HG02884 (cell line): Measurements from ENCODE around the gene GNGT1.
A peak's percentile ranks its signal among the peaks of the same experiment; 100 is the strongest.

Experiments used
- ATAC-seq: cut with Tn5 transposase; IDR thresholded peaks from one replicate; pipeline ENCODE4 v1.9.1; 2021; ENCODE audit warnings: mild to moderate bottlenecking, moderate library complexity; ENCODE audit not compliant: unreplicated experiment

The GNGT1 gene

DNA sequence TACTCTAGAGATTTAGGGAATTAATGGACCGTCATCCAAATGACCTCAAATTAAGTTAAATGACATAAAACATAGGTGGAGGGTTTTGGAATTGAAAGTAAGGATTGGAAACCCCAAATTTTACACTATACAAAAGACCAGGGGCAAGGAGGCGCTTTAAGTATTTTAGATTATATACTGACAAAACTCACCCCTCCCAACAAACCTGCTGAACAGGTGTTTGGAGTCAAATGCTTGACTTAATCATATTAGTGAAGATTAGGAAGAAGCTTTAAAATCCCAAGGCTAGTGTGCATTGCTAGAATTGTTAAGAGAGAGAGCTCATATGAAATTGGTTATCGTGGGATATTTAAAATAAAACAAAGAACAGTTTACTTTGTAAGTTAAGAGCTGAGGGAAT lies at the start of gene GNGT1:
GNGT1 (plus strand) TSS at position 301 of the 400 bp plus-strand sequence. CDS start 180 bp downstream, outside the sequence.
- no peak for ATAC-seq

DNA sequence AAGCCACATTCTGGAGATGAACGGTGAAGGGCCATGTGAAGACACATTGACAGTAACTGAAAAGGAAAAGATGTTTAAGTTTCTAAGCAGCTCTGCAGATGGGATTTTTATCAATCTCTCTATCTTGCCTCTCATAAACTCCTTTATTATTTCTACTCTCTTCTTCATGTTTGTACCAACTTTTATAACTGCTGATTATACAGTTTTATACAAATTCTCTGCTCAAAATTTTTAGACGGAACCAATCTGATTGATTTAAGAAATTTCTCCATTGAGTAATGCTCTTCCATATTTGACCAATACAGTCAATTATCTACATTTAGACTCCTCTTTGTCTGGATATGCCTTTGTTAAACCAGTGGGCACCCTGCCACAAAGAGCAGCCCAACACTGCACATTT lies 47.5 kb upstream of the GNGT1 start:
- ATAC-seq = no peak

DNA sequence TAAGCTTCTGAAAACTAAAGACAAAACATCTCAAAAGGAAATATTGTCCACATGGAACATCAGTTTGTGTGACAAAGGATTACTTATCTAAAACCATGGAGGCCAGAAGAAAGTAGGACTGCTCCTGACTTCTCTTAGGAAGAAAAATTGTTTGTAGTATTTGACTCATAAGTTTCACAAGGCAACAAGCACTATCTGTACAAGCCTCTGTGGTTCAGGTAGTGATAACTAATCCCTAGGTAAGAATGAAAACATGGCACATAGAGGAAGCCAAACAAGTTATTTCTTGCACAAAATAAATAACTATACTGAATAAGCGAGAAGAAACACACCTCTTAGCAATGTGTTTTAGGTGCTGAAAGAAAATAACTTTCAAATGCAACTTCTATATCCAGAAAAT lies 46.1 kb upstream of the GNGT1 start:
- ATAC-seq = no peak

DNA sequence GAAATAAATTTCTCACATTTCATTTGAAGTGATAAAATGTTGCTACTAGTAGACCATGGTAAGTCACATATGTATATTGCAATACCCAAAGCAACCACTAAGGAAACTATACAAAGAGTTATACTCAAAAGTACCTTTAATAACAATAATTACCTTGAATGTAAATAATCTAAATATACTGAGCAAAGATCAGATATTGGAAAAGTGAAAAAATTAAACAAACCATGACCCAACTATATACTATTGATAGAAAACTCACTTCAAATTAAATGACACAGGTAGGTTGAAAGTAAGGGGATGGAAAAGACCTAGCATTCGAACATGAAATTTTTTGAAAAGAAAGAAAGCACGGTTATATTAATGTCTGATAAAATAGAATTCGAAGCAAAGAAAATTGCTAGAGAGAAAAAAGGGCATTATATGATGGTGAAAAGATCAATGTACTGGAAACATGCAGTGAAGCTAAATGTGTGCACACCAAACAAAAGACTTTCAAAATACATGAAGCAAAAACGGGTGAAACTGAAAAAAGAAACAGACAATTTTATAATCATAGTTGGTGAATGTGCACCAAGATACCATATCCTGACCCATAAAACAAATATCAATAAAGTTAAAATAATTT lies 44.9 kb upstream of the GNGT1 start:
- ATAC-seq = no peak

DNA sequence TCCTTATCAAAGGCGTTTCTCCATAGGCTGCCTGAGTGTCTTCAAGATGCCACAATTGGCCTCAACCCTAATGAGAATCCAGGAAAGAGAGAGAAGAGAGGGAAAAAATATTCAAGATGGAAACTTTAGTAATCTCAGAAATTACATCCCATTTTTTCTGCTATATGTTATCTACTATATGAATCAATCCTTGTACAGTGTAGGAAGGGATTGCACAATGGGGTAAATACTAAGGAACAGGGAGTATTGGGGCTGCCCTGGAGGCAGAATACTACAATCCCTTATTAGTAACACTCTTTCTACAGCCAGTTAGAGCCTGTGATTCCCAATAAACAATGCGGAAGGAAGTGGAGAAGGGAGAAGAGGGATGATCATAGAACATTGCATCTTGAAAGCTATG lies 43.7 kb upstream of the GNGT1 start:
- ATAC-seq = no peak

DNA sequence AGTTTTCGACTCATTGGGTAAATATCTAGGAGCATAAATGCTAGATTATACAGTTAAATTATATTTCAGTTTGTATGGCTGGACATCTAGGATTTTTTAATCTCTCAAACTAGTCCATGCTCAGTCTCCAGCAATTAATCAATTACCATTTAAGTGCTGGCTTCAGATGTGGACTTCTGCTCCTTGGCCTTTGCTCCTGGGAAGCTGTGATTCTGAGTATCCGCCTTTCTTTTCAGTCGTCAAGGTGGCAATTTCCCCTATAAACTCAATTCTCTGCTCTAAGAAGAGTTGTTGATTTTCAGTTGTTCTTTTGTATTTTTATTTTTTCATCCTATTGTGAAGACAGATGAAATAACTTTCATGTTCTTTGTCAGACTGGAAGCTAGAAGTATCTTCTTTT lies 39.5 kb upstream of the GNGT1 start:
- no peak for ATAC-seq

DNA sequence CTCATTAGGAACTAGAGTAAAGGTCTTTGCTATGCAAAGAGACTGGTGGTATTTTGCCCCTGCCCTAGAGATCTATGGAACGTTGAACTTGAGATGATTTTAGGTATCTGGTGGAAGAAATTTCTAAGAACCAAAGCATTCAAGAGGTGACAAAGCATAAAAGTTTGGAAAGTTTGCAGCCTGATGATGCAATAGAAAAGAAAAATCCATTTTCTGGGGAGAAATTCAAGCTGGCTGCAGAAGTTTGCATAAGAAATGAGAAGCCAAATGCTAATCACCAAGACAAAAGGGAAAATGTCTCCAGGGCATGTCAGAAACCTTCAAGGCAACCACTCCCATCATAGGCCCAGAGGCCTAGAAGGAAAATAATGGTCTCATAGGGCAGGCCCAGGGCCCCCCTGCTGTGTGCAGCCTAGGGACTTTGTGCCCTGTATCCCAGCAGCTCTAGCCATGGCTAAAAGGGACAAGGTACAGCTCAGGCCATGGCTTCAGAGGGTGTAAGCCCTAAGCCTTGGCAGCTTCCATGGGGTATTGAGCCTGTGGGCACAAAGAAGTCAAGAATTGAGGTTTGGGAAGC lies 32.3 kb upstream of the GNGT1 start:
- ATAC-seq = no peak

DNA sequence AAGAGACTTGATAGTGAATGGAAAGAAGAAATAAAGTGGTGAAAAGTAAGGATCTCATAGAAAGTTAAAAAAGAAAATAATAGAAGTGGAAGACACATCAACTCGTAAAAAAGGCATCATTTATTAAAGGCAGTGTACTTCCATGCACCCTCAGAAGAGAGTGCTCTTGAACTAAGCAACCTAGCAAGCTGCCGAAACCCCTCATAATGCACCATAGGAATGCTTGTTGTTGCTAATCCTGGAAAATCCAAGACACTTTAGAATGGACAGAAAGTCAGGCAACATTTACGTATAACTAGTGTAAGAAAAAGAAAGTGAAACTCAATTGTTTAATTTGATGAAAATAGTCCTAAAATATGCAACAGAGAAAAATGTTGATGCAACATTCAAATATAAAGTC lies 28.6 kb upstream of the GNGT1 start:
- ATAC-seq = no peak

DNA sequence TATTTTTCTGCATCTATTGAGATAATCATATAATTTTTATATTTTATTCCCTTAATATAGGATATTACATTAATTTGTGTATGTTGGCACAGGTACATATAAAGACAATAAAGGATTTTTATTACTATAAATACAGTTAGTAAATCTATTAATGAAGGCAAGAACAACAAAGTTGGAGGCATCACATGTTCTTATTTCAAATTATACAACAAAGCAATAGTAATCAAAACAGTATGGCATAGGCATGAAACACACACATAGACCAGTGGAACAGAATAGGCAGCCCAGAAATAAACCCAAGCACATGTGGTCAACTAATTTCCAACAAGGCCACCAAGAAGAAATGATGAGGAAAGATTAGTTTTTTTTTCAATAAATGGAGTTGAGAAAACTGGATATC lies 27.0 kb upstream of the GNGT1 start:
- no peak for ATAC-seq

DNA sequence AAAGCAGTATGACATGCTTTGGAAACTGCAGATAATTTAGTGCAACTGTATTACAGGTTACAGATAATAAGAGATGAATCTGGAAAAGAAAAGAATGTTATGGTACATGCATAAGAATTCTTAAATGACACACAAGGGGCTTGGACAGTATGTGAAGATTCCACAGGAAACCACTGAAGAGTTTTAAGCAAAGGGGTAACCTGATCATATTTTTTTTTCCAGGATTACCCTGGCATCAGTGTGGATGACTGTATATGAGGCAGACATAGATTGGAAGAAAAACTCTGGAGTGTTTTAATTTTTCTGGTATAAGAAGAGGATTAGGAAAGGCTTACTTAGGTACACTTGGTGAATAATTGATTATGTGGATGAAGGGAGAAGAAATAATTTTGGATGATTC lies 23.9 kb upstream of the GNGT1 start:
- no peak for ATAC-seq

DNA sequence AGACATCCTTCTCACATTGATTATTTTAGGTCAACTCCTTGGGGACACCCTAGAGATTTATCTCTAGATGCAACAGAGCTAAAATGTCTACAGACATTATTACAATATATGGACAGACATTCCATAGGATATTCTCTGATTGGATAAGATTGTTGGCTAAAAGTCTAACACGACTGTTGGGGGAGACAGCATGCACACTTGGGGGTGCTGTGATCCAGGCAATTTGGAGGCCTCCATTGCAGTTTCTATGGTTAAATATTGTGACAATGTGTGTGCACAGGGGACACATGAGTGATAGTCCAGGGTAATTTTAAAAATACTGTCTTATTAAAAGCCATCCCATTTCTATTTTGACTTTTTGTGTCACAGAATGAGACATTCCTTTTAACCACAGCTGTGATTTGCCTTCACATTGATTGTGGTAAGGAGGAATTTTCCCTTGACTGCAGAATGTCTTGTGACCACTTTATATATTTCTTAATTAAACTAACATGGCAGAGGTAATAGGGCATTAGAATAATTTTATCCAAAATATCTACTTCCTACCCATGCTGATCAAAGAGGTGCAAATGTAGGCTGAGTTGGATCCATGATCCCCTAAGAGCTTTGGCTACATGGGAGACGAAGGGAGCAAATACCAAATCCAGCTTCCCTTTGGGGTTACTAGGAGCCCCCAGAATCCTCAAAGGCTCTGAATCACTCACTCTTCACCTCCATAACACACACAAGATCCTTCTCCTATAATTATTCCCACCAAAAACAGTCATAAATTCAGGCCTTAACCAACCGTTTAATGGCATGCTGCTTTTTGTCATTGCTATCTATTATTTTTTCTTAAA lies 23.1 kb upstream of the GNGT1 start:
- no peak for ATAC-seq

DNA sequence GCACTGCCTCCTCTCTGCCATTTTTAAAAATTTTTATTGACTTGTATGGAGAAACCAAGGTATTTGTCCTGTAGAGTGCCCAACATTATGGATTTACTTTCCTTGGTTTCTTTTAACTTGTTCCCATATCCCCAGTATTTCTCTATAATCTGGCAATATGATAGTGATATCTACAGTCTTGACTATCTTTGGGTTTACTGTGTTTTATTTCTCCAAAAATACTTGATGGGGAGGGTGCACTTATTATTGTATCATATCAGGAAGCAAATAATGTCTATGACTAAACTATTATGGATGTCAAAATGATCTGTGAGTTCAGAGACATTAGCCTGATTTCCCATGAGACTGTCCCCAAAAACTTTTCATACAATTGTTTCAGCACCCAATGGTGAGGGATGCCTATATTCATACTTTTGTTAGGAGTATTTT lies 22.4 kb upstream of the GNGT1 start:
- ATAC-seq = no peak

DNA sequence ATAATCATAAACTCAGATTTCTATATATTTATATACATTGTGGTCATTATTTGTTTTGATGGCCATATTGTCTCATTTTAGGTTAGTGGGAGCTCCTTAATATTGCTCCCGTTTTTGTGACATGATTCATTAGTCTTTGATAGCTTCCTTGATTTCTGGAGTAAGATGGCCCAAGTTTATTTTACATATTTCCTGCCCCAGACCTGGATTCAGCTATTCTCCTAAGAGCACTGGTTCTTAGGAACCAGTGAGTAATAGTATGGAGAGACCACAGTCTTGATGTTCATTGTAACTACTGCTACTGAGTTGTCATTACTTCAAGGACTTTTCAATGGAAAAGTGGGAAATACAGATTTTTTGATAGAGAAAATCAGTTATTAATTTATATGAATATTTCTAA lies 21.8 kb upstream of the GNGT1 start:
- ATAC-seq = no peak

DNA sequence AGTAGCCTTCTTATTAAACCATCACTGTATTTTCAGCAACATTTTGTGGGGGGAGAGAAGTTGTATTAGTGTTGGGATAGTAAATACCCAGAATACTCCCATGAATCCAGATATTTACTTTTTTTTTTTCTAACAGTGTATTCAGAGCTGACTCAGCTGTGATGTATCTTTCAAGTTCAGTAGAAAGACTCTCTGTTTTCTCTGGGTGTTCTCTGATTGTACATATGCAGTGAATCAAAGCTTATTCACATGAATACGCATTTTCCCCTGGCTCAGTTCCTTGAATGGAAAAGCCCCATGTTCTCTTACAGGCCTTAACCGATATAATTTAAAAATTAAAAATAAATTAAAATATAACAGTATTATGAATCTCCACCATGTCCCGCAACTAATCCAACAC lies 17.1 kb upstream of the GNGT1 start:
- ATAC-seq = no peak

DNA sequence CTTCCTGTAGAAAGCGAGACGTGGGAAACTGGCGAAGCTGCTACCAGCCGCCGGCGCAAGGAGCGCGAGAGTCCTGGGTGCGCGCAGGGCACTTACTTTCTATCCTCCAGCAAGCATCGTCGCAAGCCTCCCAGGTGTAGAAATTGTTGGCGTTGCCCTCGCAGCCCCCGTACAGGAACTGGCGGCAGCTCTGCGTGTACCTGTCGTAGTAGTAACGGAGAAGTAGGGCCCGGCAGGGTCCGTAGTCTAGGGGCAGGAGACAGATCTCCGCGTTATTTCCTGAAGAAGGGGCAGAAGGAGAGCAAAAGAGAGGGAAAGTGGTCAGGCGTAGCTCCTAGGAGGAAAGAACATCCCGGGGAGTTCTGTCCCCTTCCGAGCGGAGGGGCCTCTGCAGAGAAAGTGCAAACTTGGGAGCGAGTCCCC lies 16.3 kb upstream of the GNGT1 start:
- ATAC-seq = peak; percentile 59

DNA sequence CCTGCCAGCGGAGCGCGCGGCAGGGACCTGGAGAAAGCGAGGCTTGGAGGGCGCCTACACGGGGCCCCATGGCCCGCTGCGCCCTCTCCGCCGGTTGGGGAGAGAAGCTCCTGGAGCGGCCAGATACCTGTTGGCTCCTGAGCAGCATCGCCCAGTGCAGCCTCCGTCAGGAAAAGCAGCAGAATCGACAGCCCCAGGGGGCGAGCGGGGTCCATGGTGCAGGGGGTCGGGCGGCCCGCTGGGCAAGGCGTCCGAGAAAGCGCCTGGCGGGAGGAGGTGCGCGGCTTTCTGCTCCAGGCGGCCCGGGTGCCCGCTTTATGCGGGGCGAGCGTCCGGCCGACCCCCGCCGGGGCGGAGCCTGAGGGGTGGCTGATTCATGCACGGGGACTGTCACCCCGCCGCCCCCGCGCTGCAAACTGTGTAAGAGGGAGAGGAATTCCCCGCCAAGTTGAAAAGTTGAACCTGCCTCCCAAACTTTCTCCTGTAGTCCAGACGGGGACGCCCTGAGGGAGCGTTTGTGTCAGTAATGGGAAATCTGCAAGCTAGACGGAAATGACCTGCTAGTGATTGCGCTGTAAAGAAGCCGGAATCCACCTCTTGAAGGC lies 15.8 kb upstream of the GNGT1 start, which contains the start of gene TFPI2:
TFPI2 (minus strand) TSS at position 290 of the 605 bp plus-strand sequence; CDS start at position 215, 75 bp downstream.
- ATAC-seq = peak; percentile 48

DNA sequence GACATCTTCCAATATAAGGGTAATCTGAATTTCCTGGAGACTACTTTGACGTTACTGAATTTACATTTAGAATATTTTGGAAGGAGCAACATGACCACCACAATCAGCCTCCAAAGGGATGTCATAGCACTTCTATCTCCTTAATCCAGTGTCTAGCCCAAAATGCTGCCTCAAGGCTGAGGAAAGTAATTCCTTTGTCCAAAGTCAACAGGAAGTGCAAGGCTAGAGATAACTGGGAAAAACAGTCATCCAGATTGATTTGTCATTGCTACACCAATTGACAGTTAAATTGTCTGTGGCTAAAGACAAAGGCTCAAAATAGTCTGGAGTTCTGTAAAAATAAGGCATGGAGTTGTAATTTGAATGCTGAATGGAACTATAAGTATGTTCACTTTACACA lies 11.9 kb upstream of the GNGT1 start:
- no peak for ATAC-seq

DNA sequence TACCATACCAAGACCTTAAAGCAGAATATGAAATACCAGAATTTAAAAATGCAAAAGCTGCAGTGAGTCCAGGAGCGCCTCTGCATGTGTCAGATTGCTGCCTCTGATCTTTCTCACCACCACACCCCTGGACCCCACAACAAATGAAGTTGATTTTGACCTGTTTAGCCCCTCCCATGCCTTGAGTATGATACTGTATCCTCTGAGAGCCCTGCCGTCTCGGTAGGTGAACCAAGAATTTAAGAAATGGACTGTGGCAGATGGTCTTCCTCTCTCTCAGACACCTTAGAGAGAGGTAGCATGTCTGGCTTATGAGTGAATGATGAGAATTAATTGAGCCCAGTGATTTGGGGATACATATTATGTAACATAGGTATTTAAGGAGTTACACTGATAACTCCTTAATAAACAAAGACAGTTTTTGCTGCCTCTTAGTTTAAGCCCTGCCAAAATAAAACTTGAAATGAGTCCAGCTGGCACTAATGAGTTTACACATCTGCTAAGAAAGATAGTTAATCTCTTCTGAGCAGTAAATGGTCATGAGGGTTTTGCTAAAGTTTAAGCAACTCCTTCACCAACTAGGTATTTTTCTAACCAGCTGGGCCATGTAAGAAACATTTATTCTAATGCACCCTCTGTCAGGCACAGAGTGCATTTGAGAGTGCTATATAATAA lies 11.3 kb upstream of the GNGT1 start:
- no peak for ATAC-seq

DNA sequence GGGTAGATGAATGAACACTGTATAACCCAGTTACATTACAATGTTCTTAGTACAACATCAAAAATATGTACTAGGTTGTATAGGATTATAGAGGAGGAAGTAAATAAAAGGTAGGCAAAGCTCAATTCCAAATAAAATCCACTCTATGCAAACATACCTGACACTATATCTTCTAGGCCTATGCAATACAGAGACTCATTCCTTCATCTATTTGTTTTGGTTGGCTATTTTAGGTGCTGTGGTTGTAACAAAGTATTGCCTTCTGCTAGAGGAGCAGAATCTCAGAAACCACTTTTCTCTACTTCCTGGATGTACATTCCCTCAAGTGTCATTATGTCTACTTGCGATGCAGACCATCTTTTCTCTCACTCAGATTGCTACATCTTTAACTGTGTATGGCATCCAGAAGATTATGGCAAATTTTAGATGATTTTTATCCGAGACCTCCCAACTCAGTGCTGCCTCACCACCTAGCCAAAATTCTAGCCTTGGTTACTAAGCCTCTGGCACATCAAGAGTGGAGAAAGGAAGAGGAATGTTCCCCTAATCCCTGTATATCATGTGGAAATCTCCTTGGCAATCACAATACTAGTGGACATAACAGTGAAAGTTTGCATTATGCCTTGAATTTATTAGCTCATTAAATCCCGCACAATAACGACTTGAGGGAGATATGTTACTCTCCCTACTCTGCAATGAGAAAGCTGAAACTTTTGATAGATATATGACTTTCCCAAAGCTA lies 10.3 kb upstream of the GNGT1 start:
- no peak for ATAC-seq

DNA sequence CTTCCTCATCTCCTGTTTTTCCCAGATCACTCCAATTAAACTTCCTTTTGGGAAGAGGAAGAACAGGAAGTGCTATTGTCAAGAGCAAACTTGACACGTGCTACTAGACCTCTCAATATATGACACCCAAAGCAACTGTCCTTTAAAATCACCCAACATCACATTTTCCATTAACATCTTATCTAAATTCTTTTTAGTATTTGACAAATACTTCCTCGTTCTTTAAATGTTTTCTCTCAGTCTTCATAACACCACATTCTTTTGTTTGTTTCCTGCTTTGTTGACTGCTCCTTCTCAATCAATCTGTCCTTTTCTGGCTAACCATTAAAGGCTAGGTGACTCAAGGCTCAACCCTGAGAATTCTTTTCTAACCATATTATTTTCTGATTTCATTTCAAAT lies 8.7 kb upstream of the GNGT1 start:
- ATAC-seq = no peak
